SK-N-SH treated with all-trans-retinoic acid at 6 μM for 48 hours (cell line): ENCODE measurements around the gene IARS2.
A peak's percentile ranks its signal among the peaks of the same experiment; 100 is the strongest.

Source experiments
- ATAC-seq: fragments of 200-7000 bp; cut with Tn5 transposase; 3 replicates; pipeline ENCODE4 v1.9.1; 2020; ENCODE audit warnings: mild to moderate bottlenecking, moderate library complexity
- ARNTL ChIP-seq: fragments of 450-650 bp; formaldehyde crosslinking; IDR thresholded peaks from 2 replicates; pipeline ENCODE4 v1.5.0; 2020; ENCODE audit warnings: low read depth, mild to moderate bottlenecking, moderate library complexity, borderline replicate concordance
- BACH2 ChIP-seq: fragments of 250-450 bp; sonication (Bioruptor Pico); IDR thresholded peaks from 2 replicates; pipeline ENCODE4 v1.9.0; 2021; ENCODE audit warnings: mild to moderate bottlenecking, borderline replicate concordance
- CSDC2 ChIP-seq: fragments of 250-450 bp; sonication (Bioruptor Pico); IDR thresholded peaks from 2 replicates; pipeline ENCODE4 v1.5.0; 2020; ENCODE audit warnings: mild to moderate bottlenecking, moderate library complexity
- ESRRG ChIP-seq: fragments of 250-450 bp; sonication (Bioruptor Pico); IDR thresholded peaks from 2 replicates; pipeline ENCODE4 v1.6.1; 2021; ENCODE audit warnings: mild to moderate bottlenecking
- GLIS3 ChIP-seq: fragments of 250-450 bp; sonication (Bioruptor Pico); IDR thresholded peaks from 2 replicates; pipeline ENCODE4 v1.5.0; 2020; ENCODE audit warnings: mild to moderate bottlenecking, moderate library complexity
- ISL1 ChIP-seq: fragments of 250-450 bp; sonication (Bioruptor Pico); IDR thresholded peaks from 2 replicates; pipeline ENCODE4 v2.1.2; 2022; ENCODE audit warnings: mild to moderate bottlenecking, moderate library complexity
- OSR1 ChIP-seq: fragments of 250-450 bp; sonication (Bioruptor Pico); IDR thresholded peaks from 2 replicates; pipeline ENCODE4 v1.8.0; 2022; ENCODE audit warnings: moderate library complexity, mild to moderate bottlenecking, inconsistent platforms
- PATZ1 ChIP-seq: fragments of 250-450 bp; sonication (Bioruptor Pico); IDR thresholded peaks from 2 replicates; pipeline ENCODE4 v1.8.0; 2020; ENCODE audit warnings: mild to moderate bottlenecking, moderate library complexity, borderline replicate concordance
- PPARA ChIP-seq: fragments of 250-450 bp; sonication (Bioruptor Pico); IDR thresholded peaks from 2 replicates; pipeline ENCODE4 v1.5.0; 2020; ENCODE audit warnings: mild to moderate bottlenecking, borderline replicate concordance
- RARB ChIP-seq: fragments of 250-450 bp; sonication (Bioruptor Pico); IDR thresholded peaks from 2 replicates; pipeline ENCODE4 v1.8.0; 2021; ENCODE audit warnings: mild to moderate bottlenecking, moderate library complexity
- SNAI2 ChIP-seq: fragments of 250-450 bp; sonication (Bioruptor Pico); IDR thresholded peaks from 2 replicates; pipeline ENCODE4 v1.5.0; 2020; ENCODE audit warnings: mild to moderate bottlenecking, moderate library complexity
- TCF4 ChIP-seq: fragments of 250-450 bp; sonication (Bioruptor Pico); IDR thresholded peaks from 2 replicates; pipeline ENCODE4 v1.8.0; 2021; ENCODE audit warnings: mild to moderate bottlenecking, moderate library complexity, borderline replicate concordance
- TOX ChIP-seq: fragments of 250-450 bp; sonication (Bioruptor Pico); IDR thresholded peaks from 2 replicates; pipeline ENCODE4 v1.8.0; 2021; ENCODE audit warnings: mild to moderate bottlenecking, moderate library complexity, borderline replicate concordance
- ZC3H10 ChIP-seq: fragments of 250-450 bp; sonication (Bioruptor Pico); IDR thresholded peaks from 2 replicates; pipeline ENCODE4 v1.5.1; 2021; ENCODE audit warnings: mild to moderate bottlenecking, moderate library complexity
- ZFP3 ChIP-seq: fragments of 250-450 bp; sonication (Bioruptor Pico); IDR thresholded peaks from 2 replicates; pipeline ENCODE4 v1.5.0; 2020; ENCODE audit warnings: mild to moderate bottlenecking, moderate library complexity
- ZFP30 ChIP-seq: fragments of 450-650 bp; formaldehyde crosslinking; IDR thresholded peaks from 2 replicates; pipeline ENCODE4 v1.5.0; 2022; ENCODE audit warnings: mild to moderate bottlenecking, moderate library complexity
- ZNF565 ChIP-seq: fragments of 450-650 bp; formaldehyde crosslinking; conservative IDR thresholded peaks from 2 replicates; pipeline ENCODE4 v1.5.0; 2020; ENCODE audit warnings: low read depth, mild to moderate bottlenecking, moderate library complexity
- ZNF70 ChIP-seq: fragments of 450-650 bp; formaldehyde crosslinking; IDR thresholded peaks from 2 replicates; pipeline ENCODE4 v1.5.0; 2020; ENCODE audit warnings: mild to moderate bottlenecking, moderate library complexity
- ZNF8 ChIP-seq: fragments of 450-650 bp; formaldehyde crosslinking; IDR thresholded peaks from 2 replicates; pipeline ENCODE4 v1.5.0; 2020; ENCODE audit warnings: mild to moderate bottlenecking, moderate library complexity
- TF ChIP-seq, protein P1 (sequence below): fragments of 250-450 bp; sonication (Bioruptor Pico); IDR thresholded peaks from 2 replicates; pipeline ENCODE4 v1.5.1; 2020; ENCODE audit warnings: low read depth, mild to moderate bottlenecking, moderate library complexity
- TF ChIP-seq, protein P2 (sequence below): fragments of 250-450 bp; sonication (Bioruptor Pico); IDR thresholded peaks from 2 replicates; pipeline ENCODE4 v1.8.0; 2021; ENCODE audit warnings: low read depth, mild to moderate bottlenecking, moderate library complexity, borderline replicate concordance

IARS2 gene

GRCh38 chr1:220094016-220094911, at the start of gene IARS2:
Gene IARS2 (plus strand): TSS chr1:220094132. CDS start chr1:220094217, 85 bp downstream.
- TF ChIP-seq ZC3H10 (no peak), CSDC2 (no peak), BACH2 (CRISPR knock-in tag) (no peak), RARB (no peak), OSR1 (CRISPR knock-in tag) (no peak), ESRRG (CRISPR knock-in tag) (no peak), PATZ1 (no peak), ZNF70 (CRISPR knock-in tag) (no peak), ARNTL (CRISPR knock-in tag) (no peak)
- TF ChIP-seq, protein P1, sequence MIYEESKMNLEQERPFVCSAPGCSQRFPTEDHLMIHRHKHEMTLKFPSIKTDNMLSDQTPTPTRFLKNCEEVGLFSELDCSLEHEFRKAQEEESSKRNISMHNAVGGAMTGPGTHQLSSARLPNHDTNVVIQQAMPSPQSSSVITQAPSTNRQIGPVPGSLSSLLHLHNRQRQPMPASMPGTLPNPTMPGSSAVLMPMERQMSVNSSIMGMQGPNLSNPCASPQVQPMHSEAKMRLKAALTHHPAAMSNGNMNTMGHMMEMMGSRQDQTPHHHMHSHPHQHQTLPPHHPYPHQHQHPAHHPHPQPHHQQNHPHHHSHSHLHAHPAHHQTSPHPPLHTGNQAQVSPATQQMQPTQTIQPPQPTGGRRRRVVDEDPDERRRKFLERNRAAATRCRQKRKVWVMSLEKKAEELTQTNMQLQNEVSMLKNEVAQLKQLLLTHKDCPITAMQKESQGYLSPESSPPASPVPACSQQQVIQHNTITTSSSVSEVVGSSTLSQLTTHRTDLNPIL (CRISPR knock-in tag) = no peak
- ATAC-seq = peak; percentile 83

DNA sequence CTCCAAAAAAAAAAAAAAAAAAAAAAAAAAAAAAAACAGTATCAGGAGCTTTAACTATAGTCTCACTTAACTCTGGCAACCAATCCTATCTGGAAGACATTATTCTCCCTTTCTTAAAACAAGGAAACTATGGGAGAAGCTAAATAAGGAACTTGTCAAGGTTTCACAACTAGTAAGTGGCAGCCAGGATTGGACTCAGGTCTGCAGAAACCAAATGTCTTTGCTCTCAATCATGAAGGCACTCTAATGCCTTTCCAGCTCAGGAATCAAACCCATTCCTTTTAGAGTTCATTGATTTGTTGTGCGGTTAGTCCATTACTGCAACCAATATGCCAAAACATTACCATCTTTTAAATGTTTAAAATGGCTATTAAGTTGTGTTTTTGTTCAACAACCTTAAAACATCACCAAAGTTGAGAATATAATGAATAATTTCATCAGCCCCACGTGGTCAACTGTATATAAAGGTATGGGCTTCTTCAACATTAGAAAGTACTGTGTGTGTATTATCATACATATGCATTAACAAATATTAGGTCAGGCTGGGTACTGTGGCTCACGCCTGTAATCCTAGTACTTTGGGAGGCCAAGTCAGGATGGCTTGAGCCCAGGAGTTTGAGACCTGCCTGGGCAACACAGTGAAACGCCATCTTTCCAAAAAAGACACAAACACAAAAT, 49.1 kb upstream of the IARS2 start:
- no peak for ATAC-seq
- TF ChIP-seq, protein P1 (CRISPR knock-in tag) = no peak
- TF ChIP-seq PATZ1 (no peak), GLIS3 (CRISPR knock-in tag) (no peak), ZFP3 (CRISPR knock-in tag) (no peak), ZNF8 (CRISPR knock-in tag) (no peak), ISL1 (CRISPR knock-in tag) (no peak), ARNTL (CRISPR knock-in tag) (no peak), CSDC2 (no peak)

DNA sequence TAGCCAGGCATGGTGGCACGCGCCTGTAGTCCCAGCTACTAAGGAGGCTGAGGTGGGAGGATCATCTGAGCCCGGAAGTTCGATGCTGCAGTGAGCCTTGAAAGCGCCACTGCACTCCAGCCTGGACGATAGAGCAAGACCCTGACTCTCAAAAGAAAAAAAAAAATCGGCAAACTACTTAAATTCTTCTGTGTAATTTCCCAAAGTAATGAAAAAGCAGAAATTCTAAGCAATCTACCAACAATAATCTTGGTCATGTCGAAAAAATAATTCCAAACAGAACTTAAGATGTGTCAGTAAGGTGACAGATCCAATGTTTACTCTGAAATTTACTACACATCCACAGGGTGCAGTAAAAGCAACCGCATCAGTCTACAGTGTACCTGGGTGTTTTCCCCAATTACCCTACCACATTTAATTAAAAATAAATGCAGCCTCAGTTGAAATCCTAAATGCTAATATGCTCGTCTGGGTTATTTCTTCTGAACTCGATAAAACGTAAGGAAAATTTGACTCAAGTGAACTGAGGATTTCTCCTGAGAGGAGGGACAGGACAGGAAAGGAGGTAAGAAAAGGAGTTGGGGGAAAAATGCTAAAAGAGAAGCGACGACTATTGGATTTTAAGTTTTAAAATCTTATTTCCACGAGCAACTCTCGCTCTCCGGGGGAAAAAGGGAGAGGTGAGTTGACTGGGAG, 48.4 kb upstream of the IARS2 start:
- TF ChIP-seq OSR1 (CRISPR knock-in tag) = no peak
- no peak for TF ChIP-seq PATZ1
- TF ChIP-seq, protein P1 (CRISPR knock-in tag) = no peak
- TF ChIP-seq ZFP3 (CRISPR knock-in tag) = no peak
- no peak for TF ChIP-seq ISL1 (CRISPR knock-in tag)
- TF ChIP-seq, protein P2, sequence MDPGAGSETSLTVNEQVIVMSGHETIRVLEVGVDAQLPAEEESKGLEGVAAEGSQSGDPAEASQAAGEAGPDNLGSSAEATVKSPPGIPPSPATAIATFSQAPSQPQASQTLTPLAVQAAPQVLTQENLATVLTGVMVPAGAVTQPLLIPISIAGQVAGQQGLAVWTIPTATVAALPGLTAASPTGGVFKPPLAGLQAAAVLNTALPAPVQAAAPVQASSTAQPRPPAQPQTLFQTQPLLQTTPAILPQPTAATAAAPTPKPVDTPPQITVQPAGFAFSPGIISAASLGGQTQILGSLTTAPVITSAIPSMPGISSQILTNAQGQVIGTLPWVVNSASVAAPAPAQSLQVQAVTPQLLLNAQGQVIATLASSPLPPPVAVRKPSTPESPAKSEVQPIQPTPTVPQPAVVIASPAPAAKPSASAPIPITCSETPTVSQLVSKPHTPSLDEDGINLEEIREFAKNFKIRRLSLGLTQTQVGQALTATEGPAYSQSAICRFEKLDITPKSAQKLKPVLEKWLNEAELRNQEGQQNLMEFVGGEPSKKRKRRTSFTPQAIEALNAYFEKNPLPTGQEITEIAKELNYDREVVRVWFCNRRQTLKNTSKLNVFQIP (CRISPR knock-in tag) = no peak
- no peak for TF ChIP-seq TCF4
- no peak for TF ChIP-seq SNAI2 (CRISPR knock-in tag)
- no peak for TF ChIP-seq ZNF8 (CRISPR knock-in tag)
- TF ChIP-seq ARNTL (CRISPR knock-in tag) = no peak
- TF ChIP-seq CSDC2 = no peak
- no peak for TF ChIP-seq GLIS3 (CRISPR knock-in tag)
- no peak for TF ChIP-seq BACH2 (CRISPR knock-in tag)
- no peak for TF ChIP-seq ZNF70 (CRISPR knock-in tag)
- TF ChIP-seq ESRRG (CRISPR knock-in tag) = no peak
- no peak for TF ChIP-seq ZNF565 (CRISPR knock-in tag)
- TF ChIP-seq ZFP30 (CRISPR knock-in tag) = no peak
- no peak for TF ChIP-seq PPARA (CRISPR knock-in tag)
- TF ChIP-seq TOX (CRISPR knock-in tag) = no peak
- no peak for TF ChIP-seq ZC3H10
- TF ChIP-seq, all 23 proteins: peak for 0
- peak; percentile 28 for ATAC-seq
